ENCODE data around the gene CFAP20DC. TPM values are rescaled to one million over a fixed set of nuclear protein-coding genes. Genes with fewer than 3 reads are reported as not detected.
"Not testable (repeated sequence)": the region's sequence is repeated elsewhere in the genome, so short reads cannot be mapped to it uniquely, and the experiment has no call there.

CFAP20DC gene
- total and polyA plus RNA-seq, 4 experiments from 2014 or later = 0.07 to 0.50 (median 0.26) TPM

DNA sequence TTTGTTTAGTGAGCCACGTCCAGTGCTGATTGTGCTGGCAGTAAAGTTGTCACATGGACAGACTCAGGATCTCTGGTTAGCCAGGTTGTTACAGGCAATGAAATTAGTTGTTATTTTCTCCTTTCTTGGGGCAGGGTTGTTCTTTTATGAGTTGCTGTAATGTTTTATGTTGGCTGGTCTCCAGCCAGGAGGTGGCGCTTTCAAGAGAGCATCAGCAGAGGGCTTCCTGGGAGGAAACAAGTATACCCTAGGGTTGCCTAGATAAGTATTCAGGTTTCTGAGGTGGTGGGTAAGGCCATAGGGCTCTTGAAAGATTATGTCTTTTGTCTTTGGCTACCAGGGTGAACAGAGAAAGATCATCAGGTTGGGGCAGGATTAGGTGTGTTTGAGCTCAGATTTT, 14.5 kb upstream of the CFAP20DC start:
- H3K4me1 Mint-ChIP-seq = no peaks in the 10 kb centered on the region
- no peak for DNase-seq
- no peak overlapping the region for H3K27ac Mint-ChIP-seq
- Histone ChIP-seq H3K27me3 (ENCODE audit: insufficient read depth, low read length) (no peaks in the 10 kb centered on the region), H3K27ac (ENCODE audit: low read depth, low read length) (no peak overlapping the region), H3K36me3 (ENCODE audit: insufficient read depth, low read length) (no peaks in the 10 kb centered on the region), H3K4me3 (ENCODE audit: low read length in 2 of 2) (no peak overlapping the region), H3K4me1 (ENCODE audit: insufficient read depth, low read length) (no peaks in the 10 kb centered on the region), H3K9me3 (ENCODE audit: control insufficient read depth in 1 of 2, low read length in 2 of 2) (no peaks in the 10 kb centered on the region)
- POLR2A ChIA-PET (ENCODE audit: partially characterized antibody) = no interaction called here
- H3K27me3 Mint-ChIP-seq = peaks cover 11 to 22% of the 10 kb centered on the region in 2 donors
- intact Hi-C loops (cut with micrococcal nuclease) = no loop called here
- H3K9me3 Mint-ChIP-seq = peaks cover 0 to 18% (median 7%) of the 10 kb centered on the region in 8 donors
- H3K36me3 Mint-ChIP-seq = no peaks in the 10 kb centered on the region
- CTCF ChIA-PET (ENCODE audit: partially characterized antibody) = no interaction called here
- no peak overlapping the region for H3K4me3 Mint-ChIP-seq

DNA sequence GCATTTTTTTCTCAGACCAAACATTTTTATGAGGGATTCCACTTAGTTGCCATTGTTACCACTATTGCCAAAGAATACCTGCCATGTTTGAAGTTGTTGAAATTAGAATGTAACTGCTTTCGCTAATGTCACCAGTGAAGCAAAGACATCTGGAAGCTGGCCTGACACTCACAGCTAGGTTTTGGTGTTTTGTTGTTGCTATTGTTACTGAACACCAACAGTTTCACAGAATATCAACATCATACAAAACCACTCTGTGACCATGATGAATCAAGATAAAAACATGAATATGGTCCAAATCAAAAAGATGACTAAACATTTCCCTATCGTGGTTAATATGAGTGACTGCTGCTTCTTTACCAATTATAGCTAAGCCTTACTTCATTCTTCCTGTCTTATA, 6.9 kb upstream of the CFAP20DC start:
- ChIA-PET CTCF (ENCODE audit: partially characterized antibody) (interaction anchor here (0.7 to 1.1 kb wide), 3 partner anchors 9 to 62 kb away, joined by 3 to 4 read pairs (median 3); no protein-coding TSS in a partner anchor), POLR2A (ENCODE audit: partially characterized antibody) (no interaction called here)
- H3K4me1 ChIP-seq (ENCODE audit: insufficient read depth, low read length) = no peaks in the 10 kb centered on the region

DNA sequence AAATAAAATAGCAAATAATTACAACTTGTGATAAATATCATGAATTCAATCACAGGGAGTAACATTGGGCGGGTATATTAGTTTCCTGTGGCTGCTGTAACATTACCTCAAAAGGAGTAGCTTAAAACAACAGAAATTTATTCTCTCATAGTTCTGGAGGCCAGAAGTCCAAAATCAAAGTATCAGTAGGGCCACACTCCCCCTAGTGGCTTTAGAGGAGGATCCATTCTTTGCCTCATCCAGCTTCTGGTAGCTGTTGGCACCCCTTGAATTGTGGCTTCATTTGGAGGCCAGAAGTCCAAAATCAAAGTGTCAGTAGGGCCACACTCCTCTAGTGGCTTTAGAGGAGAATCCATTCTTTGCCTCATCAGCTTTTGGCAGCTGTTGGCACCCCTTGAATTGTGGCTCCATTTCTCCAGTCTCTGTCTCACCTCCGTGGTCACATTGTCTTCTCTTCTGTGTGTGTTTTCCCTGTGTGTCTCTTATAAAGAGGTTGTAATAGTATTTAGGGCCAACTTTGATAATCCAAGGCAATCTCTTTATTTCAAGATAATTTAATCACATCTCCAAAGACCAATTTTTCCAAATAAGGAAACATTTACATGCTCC, 3.1 kb upstream of the CFAP20DC start:
- H3K36me3 Mint-ChIP-seq = no peaks in the 10 kb centered on the region
- no peak overlapping the region for H3K27ac ChIP-seq (ENCODE audit: low read depth, low read length)
- H3K36me3 ChIP-seq (ENCODE audit: insufficient read depth, low read length) = no peaks in the 10 kb centered on the region
- peak overlapping the region in 4 of 7 donors; percentile 12 to 74 (median 44) for H3K27ac Mint-ChIP-seq
- H3K9me3 Mint-ChIP-seq = no peaks in the 10 kb centered on the region
- DNase-seq = peak in 2 of 5 donors; percentile 11 to 21
- H3K27me3 ChIP-seq (ENCODE audit: insufficient read depth, low read length) = no peaks in the 10 kb centered on the region
- H3K9me3 ChIP-seq (ENCODE audit: control insufficient read depth in 1 of 2, low read length in 2 of 2) = no peaks in the 10 kb centered on the region
- POLR2A ChIA-PET (ENCODE audit: partially characterized antibody) = interaction anchor here (1.1 kb wide), 1 partner anchor 58 kb away, joined by 4 read pairs; no protein-coding TSS in a partner anchor
- CTCF ChIA-PET (ENCODE audit: partially characterized antibody) = interaction anchor here (0.7 to 1.9 kb wide), 13 partner anchors 9 to 486 kb away, joined by 3 to 20 read pairs (median 4); no protein-coding TSS in a partner anchor
- intact Hi-C loops (cut with micrococcal nuclease) = loop anchor here (2.0 kb wide), 2 partner anchors 58 to 228 kb away; no protein-coding TSS in a partner anchor
- H3K4me1 ChIP-seq (ENCODE audit: insufficient read depth, low read length) = peaks cover 6% of the 10 kb centered on the region
- no peaks in the 10 kb centered on the region for H3K27me3 Mint-ChIP-seq
- H3K4me3 ChIP-seq (ENCODE audit: low read length in 2 of 2) = no peak overlapping the region
- peaks cover 5 to 12% (median 9%) of the 10 kb centered on the region in 4 donors for H3K4me1 Mint-ChIP-seq
- no peak overlapping the region for H3K4me3 Mint-ChIP-seq

More for the DNA sequence above, 6.9 kb upstream of the CFAP20DC start:
- Histone ChIP-seq H3K27ac (ENCODE audit: low read depth, low read length) (no peak overlapping the region), H3K9me3 (ENCODE audit: control insufficient read depth in 1 of 2, low read length in 2 of 2) (no peaks in the 10 kb centered on the region), H3K4me3 (ENCODE audit: low read length in 2 of 2) (no peak overlapping the region), H3K27me3 (ENCODE audit: insufficient read depth, low read length) (no peaks in the 10 kb centered on the region), H3K36me3 (ENCODE audit: insufficient read depth, low read length) (no peaks in the 10 kb centered on the region)
- Mint-ChIP-seq H3K9me3 (peaks cover 0 to 2% (median 0%) of the 10 kb centered on the region in 8 donors), H3K27me3 (peaks cover 6 to 8% of the 10 kb centered on the region in 2 donors), H3K36me3 (no peaks in the 10 kb centered on the region), H3K4me3 (no peak overlapping the region), H3K4me1 (peaks cover 0 to 2% (median 0%) of the 10 kb centered on the region in 4 donors), H3K27ac (no peak overlapping the region)
- DNase-seq = no peak
- intact Hi-C loops (cut with micrococcal nuclease) = no loop called here

DNA sequence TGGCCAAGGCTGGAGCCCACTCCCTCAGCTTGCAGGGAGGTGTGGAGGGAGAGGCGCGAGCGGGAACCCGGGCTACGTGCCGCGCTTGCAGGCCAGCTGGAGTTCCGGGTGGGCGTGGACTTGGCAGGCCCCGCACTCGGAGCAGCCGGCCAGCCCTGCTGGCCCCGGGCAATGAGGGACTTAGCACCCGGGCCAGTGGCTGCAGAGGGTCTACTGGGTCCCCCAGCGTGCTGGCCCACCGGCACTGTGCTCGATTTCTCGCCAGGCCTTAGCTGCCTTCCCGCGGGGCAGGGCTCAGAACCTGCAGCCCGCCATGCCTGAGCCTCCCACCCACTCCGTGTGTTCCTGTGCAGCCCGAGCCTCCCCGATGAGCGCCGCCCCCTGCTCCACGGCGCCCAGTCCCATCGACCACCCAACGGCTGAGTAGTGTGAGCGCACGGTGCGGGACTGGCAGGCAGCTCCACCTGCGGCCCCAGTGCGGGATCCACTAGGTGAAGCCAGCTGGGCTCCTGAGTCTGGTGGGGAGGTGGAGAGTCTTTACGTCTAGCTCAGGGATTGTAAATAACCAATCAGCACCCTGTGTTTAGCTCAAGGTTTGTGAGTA, 1.1 kb upstream of the CFAP20DC start:
- not testable (repeated sequence) for H3K4me1 ChIP-seq (ENCODE audit: insufficient read depth, low read length)
- CTCF ChIA-PET (ENCODE audit: partially characterized antibody) = interaction anchor here (0.8 to 1.2 kb wide), 3 partner anchors 57 to 412 kb away, joined by 3 to 4 read pairs (median 3); no protein-coding TSS in a partner anchor

DNA sequence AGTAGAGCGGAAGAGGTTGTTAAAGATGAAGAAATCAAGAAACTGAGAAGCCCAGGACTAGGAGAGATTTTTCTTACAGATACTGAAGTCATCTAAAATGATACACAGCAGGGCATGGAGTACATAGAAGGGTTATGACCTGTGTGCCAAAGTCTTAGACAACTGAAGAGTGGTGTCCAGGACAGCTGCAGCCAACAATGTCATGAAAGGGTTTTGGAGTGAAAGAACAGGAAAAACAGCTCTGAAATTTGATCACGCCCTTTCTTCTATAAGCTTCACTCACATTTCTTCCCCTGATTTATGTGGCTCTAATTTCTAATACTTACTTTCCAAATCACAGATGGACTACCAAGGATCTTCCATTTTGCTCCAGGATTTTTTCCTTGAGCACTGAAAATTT, 3.0 kb downstream of the CFAP20DC start:
- Histone ChIP-seq H3K9me3 (ENCODE audit: control insufficient read depth in 1 of 2, low read length in 2 of 2) (no peaks in the 10 kb centered on the region), H3K4me3 (ENCODE audit: low read length in 2 of 2) (no peak overlapping the region), H3K27me3 (ENCODE audit: insufficient read depth, low read length) (no peaks in the 10 kb centered on the region), H3K4me1 (ENCODE audit: insufficient read depth, low read length) (peaks cover 6% of the 10 kb centered on the region), H3K36me3 (ENCODE audit: insufficient read depth, low read length) (no peaks in the 10 kb centered on the region), H3K27ac (ENCODE audit: low read depth, low read length) (no peak overlapping the region)
- Mint-ChIP-seq H3K27ac (no peak overlapping the region), H3K27me3 (no peaks in the 10 kb centered on the region), H3K4me1 (peaks cover 5 to 12% (median 9%) of the 10 kb centered on the region in 4 donors), H3K9me3 (no peaks in the 10 kb centered on the region), H3K4me3 (peak overlapping the region in 1 of 8 donors; percentile 66), H3K36me3 (no peaks in the 10 kb centered on the region)
- POLR2A ChIA-PET (ENCODE audit: partially characterized antibody) = no interaction called here
- intact Hi-C loops (cut with micrococcal nuclease) = no loop called here
- DNase-seq = no peak
- CTCF ChIA-PET (ENCODE audit: partially characterized antibody) = interaction anchor here (0.9 kb wide), 1 partner anchor 477 kb away, joined by 3 read pairs; no protein-coding TSS in a partner anchor

More for the DNA sequence above, 1.1 kb upstream of the CFAP20DC start:
- H3K27me3 ChIP-seq (ENCODE audit: insufficient read depth, low read length); H3K4me3 Mint-ChIP-seq; H3K27ac ChIP-seq (ENCODE audit: low read depth, low read length); intact Hi-C loops (cut with micrococcal nuclease); DNase-seq; POLR2A ChIA-PET (ENCODE audit: partially characterized antibody); H3K9me3 ChIP-seq (ENCODE audit: control insufficient read depth in 1 of 2, low read length in 2 of 2); H3K4me3 ChIP-seq (ENCODE audit: low read length in 2 of 2); H3K36me3 ChIP-seq (ENCODE audit: insufficient read depth, low read length); H3K9me3 Mint-ChIP-seq; H3K27me3 Mint-ChIP-seq; H3K36me3 Mint-ChIP-seq: not testable (repeated sequence)
- peak overlapping the region in 3 of 7 donors; percentile 17 to 57 (median 36) for H3K27ac Mint-ChIP-seq
- peaks cover 5 to 12% (median 9%) of the 10 kb centered on the region in 4 donors for H3K4me1 Mint-ChIP-seq

DNA sequence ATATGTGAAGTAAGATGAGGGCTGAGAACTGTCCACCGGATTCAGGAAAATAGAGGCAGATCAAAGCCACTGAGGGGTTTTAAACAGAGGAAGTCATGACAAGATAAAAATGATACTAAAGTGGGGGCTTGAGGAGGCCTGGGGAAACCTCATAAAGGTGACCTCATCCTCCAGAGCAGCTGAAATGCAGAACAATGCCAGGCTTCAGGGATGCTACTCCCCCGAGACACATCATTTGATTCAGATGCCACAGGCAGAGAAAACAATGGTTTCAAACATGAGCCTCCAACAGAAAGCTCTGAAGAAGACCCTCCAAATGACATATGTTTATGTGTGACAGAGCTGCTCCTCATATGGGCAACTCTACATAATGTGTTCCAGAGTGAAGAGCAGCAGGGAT, 6.4 kb downstream of the CFAP20DC start:
- POLR2A ChIA-PET (ENCODE audit: partially characterized antibody) = no interaction called here
- Histone ChIP-seq H3K9me3 (ENCODE audit: control insufficient read depth in 1 of 2, low read length in 2 of 2) (no peaks in the 10 kb centered on the region), H3K27ac (ENCODE audit: low read depth, low read length) (no peak overlapping the region), H3K4me3 (ENCODE audit: low read length in 2 of 2) (no peak overlapping the region), H3K4me1 (ENCODE audit: insufficient read depth, low read length) (no peaks in the 10 kb centered on the region), H3K36me3 (ENCODE audit: insufficient read depth, low read length) (no peaks in the 10 kb centered on the region), H3K27me3 (ENCODE audit: insufficient read depth, low read length) (no peaks in the 10 kb centered on the region)
- no peaks in the 10 kb centered on the region for H3K27me3 Mint-ChIP-seq
- H3K4me1 Mint-ChIP-seq = peaks cover 0 to under 1% (median 0%) of the 10 kb centered on the region in 4 donors
- H3K4me3 Mint-ChIP-seq = no peak overlapping the region
- no peak for DNase-seq
- H3K9me3 Mint-ChIP-seq = no peaks in the 10 kb centered on the region
- no peak overlapping the region for H3K27ac Mint-ChIP-seq
- no peaks in the 10 kb centered on the region for H3K36me3 Mint-ChIP-seq
- CTCF ChIA-PET (ENCODE audit: partially characterized antibody) = interaction anchor here (1.2 kb wide), 1 partner anchor 9 kb away, joined by 3 read pairs; no protein-coding TSS in a partner anchor
- intact Hi-C loops (cut with micrococcal nuclease) = no loop called here

DNA sequence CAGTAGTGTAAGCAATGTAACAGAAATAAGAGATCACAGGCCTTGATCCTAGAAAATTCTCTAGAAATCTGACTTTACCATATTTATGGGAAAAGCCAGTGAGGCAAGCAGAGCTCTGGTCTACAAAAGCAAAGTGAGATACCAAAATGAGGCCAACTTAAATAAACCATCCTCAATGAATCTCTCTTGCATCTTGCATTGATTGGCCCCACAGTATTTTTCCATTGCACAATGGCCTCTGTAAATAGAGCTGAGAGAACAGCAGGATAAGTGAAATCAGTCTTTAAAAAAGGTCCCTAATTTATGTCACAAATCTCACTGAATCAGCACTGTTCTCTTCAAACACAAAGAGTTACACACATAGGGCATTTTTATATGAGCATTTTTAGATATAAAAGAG, 8.9 kb downstream of the CFAP20DC start:
- Histone ChIP-seq H3K4me3 (ENCODE audit: low read length in 2 of 2) (no peak overlapping the region), H3K36me3 (ENCODE audit: insufficient read depth, low read length) (no peaks in the 10 kb centered on the region), H3K4me1 (ENCODE audit: insufficient read depth, low read length) (no peaks in the 10 kb centered on the region), H3K27me3 (ENCODE audit: insufficient read depth, low read length) (no peaks in the 10 kb centered on the region), H3K27ac (ENCODE audit: low read depth, low read length) (no peak overlapping the region), H3K9me3 (ENCODE audit: control insufficient read depth in 1 of 2, low read length in 2 of 2) (no peaks in the 10 kb centered on the region)
- intact Hi-C loops (cut with micrococcal nuclease) = no loop called here
- H3K27ac Mint-ChIP-seq = no peak overlapping the region
- no peaks in the 10 kb centered on the region for H3K4me1 Mint-ChIP-seq
- CTCF ChIA-PET (ENCODE audit: partially characterized antibody) = interaction anchor here (0.6 kb wide), 1 partner anchor 15 kb away, joined by 4 read pairs; no protein-coding TSS in a partner anchor
- no peak for DNase-seq
- H3K9me3 Mint-ChIP-seq = no peaks in the 10 kb centered on the region
- H3K27me3 Mint-ChIP-seq = no peaks in the 10 kb centered on the region
- H3K36me3 Mint-ChIP-seq = no peaks in the 10 kb centered on the region
- H3K4me3 Mint-ChIP-seq = no peak overlapping the region
- POLR2A ChIA-PET (ENCODE audit: partially characterized antibody) = no interaction called here
